NCI-H748 (cell line): ENCODE data around the gene SCN2A.

Source experiments
- DNase-seq: peaks from one replicate; lab custom pipeline; 2025; ENCODE audit not compliant: unreplicated experiment; lab: John Stamatoyannopoulos, UW

The SCN2A gene

GRCh38 chr2:165239230-165239629 lies at the start of gene SCN2A:
Gene SCN2A (plus strand): TSS chr2:165239414. CDS start chr2:165295824, 56,410 bp downstream.
- DNase-seq, result peak; percentile 92

DNA sequence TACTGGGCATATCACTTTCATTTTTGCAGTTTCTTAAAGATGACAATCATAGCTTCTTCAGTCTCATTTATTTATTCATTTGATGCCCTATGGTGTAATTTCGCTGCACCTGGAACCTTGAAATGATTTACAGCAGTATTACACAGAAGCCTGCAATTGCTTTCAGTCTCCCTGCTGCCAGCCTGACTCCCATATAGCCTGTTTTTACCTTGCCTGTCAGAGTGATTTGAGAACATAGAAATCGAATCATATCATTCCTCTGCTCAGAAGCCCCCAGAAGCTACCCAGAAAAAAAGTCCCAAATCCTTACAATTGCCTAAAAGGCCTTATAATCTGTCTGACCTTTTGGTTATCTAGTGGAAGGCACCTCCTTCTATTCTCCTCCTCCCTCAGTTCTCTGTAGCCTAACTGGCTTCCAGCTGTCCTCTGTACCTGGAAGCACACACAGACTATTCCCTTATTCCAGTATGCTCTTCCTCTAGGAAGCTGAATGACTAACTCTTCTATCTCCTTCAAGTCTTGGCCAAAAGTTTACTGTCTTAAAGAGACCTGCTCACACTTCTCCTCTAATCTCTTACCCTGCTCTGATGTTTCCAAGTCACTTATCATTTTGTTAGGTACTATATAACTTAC lies 48.0 kb upstream of the SCN2A start:
- DNase-seq, result peak; percentile 55

GRCh38 chr2:165192729-165193128 lies 46.5 kb upstream of the SCN2A start:
- no peak for DNase-seq

DNA sequence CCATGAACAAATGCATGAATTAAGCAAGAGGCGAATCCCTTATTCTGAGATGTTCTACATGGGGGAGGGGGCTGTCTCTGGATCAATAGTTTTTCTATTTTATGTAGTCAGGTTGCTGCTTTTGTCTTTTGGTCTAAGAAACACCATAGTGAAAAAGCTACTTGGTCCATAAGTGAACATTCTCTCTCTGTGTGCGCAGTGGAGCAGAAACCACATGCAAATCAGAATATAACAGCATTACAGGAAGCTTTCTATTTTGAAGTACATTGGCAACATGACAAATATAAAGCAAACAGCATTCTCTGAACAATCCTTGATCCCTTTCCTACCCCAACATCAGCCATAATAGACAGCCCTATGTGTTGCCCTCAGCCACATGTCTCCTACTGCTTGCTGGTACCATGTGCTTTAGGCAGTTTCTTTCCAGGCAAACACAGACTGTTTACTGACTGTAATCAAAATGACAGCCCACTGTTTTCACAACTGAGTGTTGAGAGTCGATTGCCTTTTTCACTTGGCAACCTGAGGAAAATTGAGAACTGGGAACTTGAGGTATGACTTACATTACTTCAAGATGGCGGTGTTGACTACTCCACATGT lies 45.9 kb upstream of the SCN2A start:
- DNase-seq, result peak; percentile 92

DNA sequence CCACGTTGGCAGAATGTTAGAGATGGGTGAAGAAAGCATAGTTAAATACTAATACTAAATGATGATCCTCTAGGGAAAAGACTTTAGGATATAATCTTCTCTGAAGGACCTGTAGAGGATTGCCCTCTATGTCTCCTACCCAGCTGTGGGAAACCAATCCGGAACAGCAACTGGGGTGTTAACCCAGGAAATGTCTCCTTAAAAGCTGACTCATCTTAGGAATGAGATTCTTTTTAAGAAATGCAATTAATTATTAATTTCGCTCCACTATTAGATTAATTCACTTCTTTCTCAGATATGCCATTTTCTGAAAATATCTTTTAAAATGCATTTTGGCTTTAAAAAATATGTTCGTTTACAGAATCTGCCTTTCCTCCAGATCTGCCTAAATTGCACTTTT lies 42.8 kb upstream of the SCN2A start:
- no peak for DNase-seq

GRCh38 chr2:165197346-165197745 lies 41.9 kb upstream of the SCN2A start:
- DNase-seq, result peak; percentile 88

DNA sequence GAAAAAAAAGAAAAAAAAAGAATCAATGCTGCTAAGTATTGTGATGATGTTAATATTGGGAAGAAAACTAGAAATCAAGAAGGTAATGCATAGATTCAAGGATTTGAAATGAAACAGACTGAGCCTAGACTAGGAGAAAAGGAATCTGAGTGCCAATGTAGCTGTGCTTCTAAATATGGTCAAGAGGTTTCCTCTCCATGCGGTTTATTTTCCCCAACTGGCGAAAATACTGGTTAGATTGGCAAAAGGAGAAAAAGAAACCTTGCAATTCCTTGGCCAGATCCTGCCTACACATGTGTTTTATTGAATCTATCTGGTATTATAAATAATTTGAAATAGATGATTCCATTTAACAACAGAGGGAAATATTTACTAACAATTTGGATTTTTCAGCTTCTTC lies 41.0 kb upstream of the SCN2A start:
- peak; percentile 64 for DNase-seq

DNA sequence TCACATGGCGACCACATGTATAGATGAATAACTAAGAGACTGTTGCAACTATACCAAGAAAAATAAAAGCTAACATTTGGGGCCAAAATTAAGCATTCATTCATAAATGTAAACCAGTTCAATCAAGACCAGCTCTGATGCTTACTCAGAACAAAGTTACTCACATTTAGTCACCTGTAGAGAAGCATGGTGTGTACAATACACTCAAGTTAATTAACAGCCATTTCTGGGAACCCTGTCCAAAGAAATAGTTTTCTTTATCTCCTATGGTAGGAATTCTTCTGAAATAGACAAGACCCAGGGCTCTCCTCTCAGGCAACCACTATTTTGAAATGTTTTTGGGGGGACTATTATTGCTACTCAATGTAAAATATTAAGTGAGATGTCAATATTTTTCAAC lies 37.0 kb upstream of the SCN2A start:
- peak; percentile 72 for DNase-seq

GRCh38 chr2:165203689-165204559 lies 35.3 kb upstream of the SCN2A start, which contains the start of gene SCN3A:
Gene SCN3A (minus strand): TSS chr2:165204050. CDS start chr2:165176394, 27,656 bp downstream.
- DNase-seq, result peak; percentile 94

DNA sequence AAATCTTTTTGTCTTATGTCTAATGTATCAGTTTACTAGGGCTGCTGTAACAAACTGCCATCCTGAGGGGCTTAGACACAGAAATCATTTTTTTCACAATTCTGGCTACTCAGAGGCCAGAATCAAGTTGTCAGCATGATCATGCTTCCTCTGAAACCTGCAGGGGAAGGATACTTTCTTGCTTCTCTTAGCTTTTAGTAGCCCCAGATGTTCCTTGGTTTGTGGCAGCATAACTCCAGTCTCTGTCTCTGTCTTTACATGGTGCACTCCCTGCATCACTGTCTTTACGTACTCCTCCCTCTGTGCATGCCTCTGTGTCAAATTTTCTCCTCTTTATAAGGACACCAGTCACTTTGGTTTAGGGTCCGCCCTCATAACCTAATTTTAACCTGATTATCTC lies 33.3 kb upstream of the SCN2A start:
- DNase-seq, result no peak

DNA sequence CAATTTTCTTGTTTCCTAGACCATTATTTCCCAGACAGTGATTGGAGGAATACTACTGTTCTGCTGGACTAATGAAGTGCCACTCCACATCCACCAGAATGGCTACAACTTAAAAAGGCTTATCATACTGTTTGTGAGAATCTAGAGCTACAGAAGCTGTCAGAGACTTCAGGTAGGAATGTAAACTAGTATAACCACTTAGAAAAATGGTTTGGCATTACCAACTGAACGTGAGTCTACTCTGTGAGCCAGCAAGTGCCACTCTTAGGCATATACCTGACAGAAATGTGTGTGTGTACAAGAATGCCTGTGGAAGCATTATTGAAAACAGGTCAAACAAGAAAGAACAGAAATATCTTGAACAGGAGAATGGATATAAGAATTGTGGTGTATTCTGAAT lies 31.1 kb upstream of the SCN2A start:
- no peak for DNase-seq

- peak; percentile 46 for DNase-seq
These were observed 25.1 kb upstream of the SCN2A start for GRCh38 chr2:165214093-165214492.

DNA sequence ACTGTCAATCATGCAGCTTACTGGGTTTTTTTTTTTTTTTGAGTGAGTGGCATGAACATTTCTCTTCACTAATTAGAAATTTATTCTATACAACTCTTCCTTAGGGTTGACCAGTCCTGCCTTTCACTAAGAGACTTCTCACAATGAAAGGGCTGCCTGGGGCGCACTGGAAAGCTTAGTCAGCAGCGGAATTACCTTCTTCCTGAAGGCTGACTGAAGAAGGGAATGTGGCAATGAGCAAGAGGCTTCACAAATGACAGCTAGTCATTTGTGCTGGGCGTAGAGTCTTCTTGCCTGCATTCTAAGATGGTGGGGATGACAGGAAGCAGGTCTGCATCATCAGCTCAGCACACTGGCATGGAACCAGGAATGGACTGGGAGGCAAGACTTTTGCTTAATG lies 19.7 kb upstream of the SCN2A start:
- DNase-seq, result no peak

- no peak for DNase-seq
These were observed 14.3 kb upstream of the SCN2A start for GRCh38 chr2:165224941-165225340.

DNA sequence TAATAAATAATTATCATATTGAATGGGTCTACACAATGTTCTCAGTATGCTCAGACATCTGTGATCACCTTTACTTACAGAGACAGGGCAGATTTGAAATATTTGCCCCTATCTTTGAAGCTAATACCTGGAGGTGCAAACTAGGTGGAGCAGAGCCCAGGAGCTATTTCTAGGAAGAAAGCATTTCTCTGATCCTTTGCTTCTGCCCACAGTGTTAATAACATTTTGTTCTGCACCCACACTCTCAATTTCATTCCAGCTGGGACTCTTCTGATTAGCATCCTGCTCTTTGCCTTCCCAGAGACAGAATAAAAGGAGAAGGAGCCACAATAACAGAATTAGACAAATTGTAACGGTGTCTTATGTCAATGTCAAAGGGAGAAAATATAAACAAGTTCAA lies 11.6 kb upstream of the SCN2A start:
- DNase-seq, result no peak

- DNase-seq, result no peak
These were observed 2.2 kb upstream of the SCN2A start for GRCh38 chr2:165237056-165237455.

- no peak for DNase-seq
These were observed 919 bp upstream of the SCN2A start for GRCh38 chr2:165238295-165238694.

DNA sequence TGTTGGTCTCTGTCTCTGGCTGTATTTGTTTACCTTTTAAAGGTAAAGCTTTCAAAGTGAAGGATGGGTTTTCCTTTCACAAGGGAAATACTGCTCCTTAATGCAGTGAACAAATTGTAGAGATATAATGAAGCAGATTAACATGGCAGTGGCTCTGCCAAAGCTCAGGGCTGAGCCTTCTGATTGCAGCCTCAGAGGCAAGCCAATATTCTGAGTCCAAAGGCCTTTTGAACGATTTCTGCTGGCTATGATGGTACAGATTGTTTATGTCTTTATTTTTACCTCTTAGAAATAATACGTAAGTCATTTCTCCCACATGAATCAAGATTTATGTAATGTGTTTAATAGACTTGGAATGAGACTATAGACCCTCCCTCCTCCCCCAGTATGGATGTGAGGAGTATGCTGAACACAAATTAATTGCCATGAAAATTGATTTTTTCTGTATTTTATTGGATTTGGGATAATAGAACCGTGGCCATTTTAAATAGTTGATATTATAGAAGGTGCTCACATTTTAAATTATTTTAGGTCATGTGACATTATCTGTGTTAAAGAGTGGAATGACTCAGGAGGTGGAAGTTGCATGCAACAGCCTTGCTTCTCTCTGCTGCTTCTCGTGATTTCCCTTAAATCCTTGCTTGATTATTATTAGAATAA lies 772 bp downstream of the SCN2A start:
- peak; percentile 67 for DNase-seq

- DNase-seq, result peak; percentile 82
These were observed 1.7 kb downstream of the SCN2A start for GRCh38 chr2:165240916-165241315.

- DNase-seq, result peak; percentile 67
These were observed 6.0 kb downstream of the SCN2A start for GRCh38 chr2:165245081-165245793.

DNA sequence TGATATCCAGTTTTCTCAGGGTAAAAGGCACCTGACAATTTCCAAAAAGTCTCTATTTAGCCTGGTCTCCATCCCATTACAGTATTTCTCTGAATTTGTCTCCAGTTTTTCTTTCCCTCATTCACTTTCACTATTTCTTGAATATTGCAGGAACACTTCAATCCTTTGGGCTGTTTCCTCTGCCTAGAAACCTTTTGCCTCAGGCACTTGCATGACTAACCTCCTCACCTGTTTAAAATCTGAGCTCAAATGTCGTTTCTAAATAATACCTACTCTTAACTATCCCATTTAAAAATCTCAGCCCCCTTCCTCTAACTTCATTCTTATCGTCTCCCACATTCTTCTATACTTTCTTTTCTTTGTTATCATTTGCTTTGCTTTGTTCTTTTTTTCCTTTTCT lies 9.0 kb downstream of the SCN2A start:
- no peak for DNase-seq
